HL-60 (cell line): ENCODE data around the gene MYOF.

Experiments used
- CTCF ChIP-seq: IDR thresholded peaks from one replicate; pipeline ENCODE4 v1.5.1; 2011; ENCODE audit warnings: low read length, control low read depth, inconsistent platforms; ENCODE audit not compliant: insufficient read depth
- GABPA ChIP-seq: IDR thresholded peaks from 2 replicates; pipeline ENCODE4 v1.6.1; 2012; ENCODE audit warnings: low read depth
- POLR2AphosphoS5 ChIP-seq: IDR thresholded peaks from 2 replicates; pipeline ENCODE4 v1.6.1; 2012; ENCODE audit warnings: low read depth
- REST ChIP-seq: IDR thresholded peaks from 2 replicates; pipeline ENCODE4 v1.6.1; 2012; ENCODE audit warnings: low read depth; ENCODE audit not compliant: insufficient replicate concordance
- SPI1 ChIP-seq: IDR thresholded peaks from 2 replicates; pipeline ENCODE4 v1.6.1; 2012; ENCODE audit warnings: low read depth, mild to moderate bottlenecking, borderline replicate concordance

- TF ChIP-seq CTCF, result no peak
- no peak for TF ChIP-seq REST
- TF ChIP-seq GABPA, result no peak
- no peak for TF ChIP-seq POLR2AphosphoS5
- TF ChIP-seq SPI1, result no peak
Measured at GRCh38 chr10:93447970-93448369, 34.2 kb downstream of the MYOF start.
